Measurements from ENCODE around the gene POC1B.

The POC1B gene

GRCh38 chr12:89384050-89384758 is 141.6 kb downstream of the POC1B start:
- H3K79me2 ChIP-seq (ENCODE audit: control insufficient read depth, insufficient read depth, low read length, unreplicated experiment): no peaks in the 10 kb centered on the region
- peak overlapping the region; percentile 20 for H2AFZ ChIP-seq (ENCODE audit: low read length, unreplicated experiment)
- H3K4me3 ChIP-seq (ENCODE audit: low read depth, low read length): no peak overlapping the region

GRCh38 chr12:89383235-89384049 is 142.4 kb downstream of the POC1B start:
- H2AFZ ChIP-seq (ENCODE audit: low read length, unreplicated experiment): no peak overlapping the region
- H3K27ac ChIP-seq (ENCODE audit: low read depth, low read length): peak overlapping the region; percentile 64; the same call in 1 of the 2 replicates
- H3K4me3 ChIP-seq (ENCODE audit: low read depth, low read length): no peak overlapping the region

More at GRCh38 chr12:89384050-89384758, 141.6 kb downstream of the POC1B start:
- H3K36me3 ChIP-seq (ENCODE audit: insufficient read depth, low read length): no peaks in the 10 kb centered on the region
- H3K27me3 ChIP-seq (ENCODE audit: insufficient read depth, low read length): no peaks in the 10 kb centered on the region
- peak overlapping the region; percentile 64 for H3K27ac ChIP-seq (ENCODE audit: low read depth, low read length)
- peaks cover 31% of the 10 kb centered on the region for H3K4me1 ChIP-seq (ENCODE audit: control insufficient read depth, insufficient read depth, low read length, unreplicated experiment)

GRCh38 chr12:89382328-89382727 is 143.5 kb downstream of the POC1B start:
- no peaks in the 10 kb centered on the region for H3K27me3 ChIP-seq (ENCODE audit: insufficient read depth, low read length)
- no peak overlapping the region for H2AFZ ChIP-seq (ENCODE audit: low read length, unreplicated experiment)
- H3K79me2 ChIP-seq (ENCODE audit: control insufficient read depth, insufficient read depth, low read length, unreplicated experiment): no peaks in the 10 kb centered on the region
- no peak overlapping the region for H3K4me3 ChIP-seq (ENCODE audit: low read depth, low read length)
- no peaks in the 10 kb centered on the region for H3K36me3 ChIP-seq (ENCODE audit: insufficient read depth, low read length)
- peaks cover 31% of the 10 kb centered on the region for H3K4me1 ChIP-seq (ENCODE audit: control insufficient read depth, insufficient read depth, low read length, unreplicated experiment)
- H3K27ac ChIP-seq (ENCODE audit: low read depth, low read length): no peak overlapping the region

More at GRCh38 chr12:89383235-89384049, 142.4 kb downstream of the POC1B start:
- H3K27me3 ChIP-seq (ENCODE audit: insufficient read depth, low read length): no peaks in the 10 kb centered on the region
- no peaks in the 10 kb centered on the region for H3K79me2 ChIP-seq (ENCODE audit: control insufficient read depth, insufficient read depth, low read length, unreplicated experiment)
- H3K4me1 ChIP-seq (ENCODE audit: control insufficient read depth, insufficient read depth, low read length, unreplicated experiment): peaks cover 31% of the 10 kb centered on the region
- no peaks in the 10 kb centered on the region for H3K36me3 ChIP-seq (ENCODE audit: insufficient read depth, low read length)

GRCh38 chr12:89379839-89380467 is 145.9 kb downstream of the POC1B start:
- Histone ChIP-seq H3K36me3 (ENCODE audit: insufficient read depth, low read length) (no peaks in the 10 kb centered on the region), H3K27ac (ENCODE audit: low read depth, low read length) (no peak overlapping the region), H2AFZ (ENCODE audit: low read length, unreplicated experiment) (no peak overlapping the region), H3K4me1 (ENCODE audit: control insufficient read depth, insufficient read depth, low read length, unreplicated experiment) (peaks cover 38% of the 10 kb centered on the region), H3K79me2 (ENCODE audit: control insufficient read depth, insufficient read depth, low read length, unreplicated experiment) (no peaks in the 10 kb centered on the region), H3K27me3 (ENCODE audit: insufficient read depth, low read length) (no peaks in the 10 kb centered on the region), H3K4me3 (ENCODE audit: low read depth, low read length) (no peak overlapping the region)

- Histone ChIP-seq H3K36me3 (ENCODE audit: insufficient read depth, low read length) (no peaks in the 10 kb centered on the region), H3K27me3 (ENCODE audit: insufficient read depth, low read length) (no peaks in the 10 kb centered on the region), H3K27ac (ENCODE audit: low read depth, low read length) (no peak overlapping the region), H3K4me3 (ENCODE audit: low read depth, low read length) (no peak overlapping the region), H3K4me1 (ENCODE audit: control insufficient read depth, insufficient read depth, low read length, unreplicated experiment) (peaks cover 38% of the 10 kb centered on the region), H3K79me2 (ENCODE audit: control insufficient read depth, insufficient read depth, low read length, unreplicated experiment) (no peaks in the 10 kb centered on the region), H2AFZ (ENCODE audit: low read length, unreplicated experiment) (no peak overlapping the region)
Measured at GRCh38 chr12:89379148-89379838, 146.6 kb downstream of the POC1B start.

- H3K4me3 ChIP-seq (ENCODE audit: low read depth, low read length): no peak overlapping the region
- no peak overlapping the region for H2AFZ ChIP-seq (ENCODE audit: low read length, unreplicated experiment)
- no peaks in the 10 kb centered on the region for H3K27me3 ChIP-seq (ENCODE audit: insufficient read depth, low read length)
- peaks cover 42% of the 10 kb centered on the region for H3K4me1 ChIP-seq (ENCODE audit: control insufficient read depth, insufficient read depth, low read length, unreplicated experiment)
- no peaks in the 10 kb centered on the region for H3K36me3 ChIP-seq (ENCODE audit: insufficient read depth, low read length)
- H3K27ac ChIP-seq (ENCODE audit: low read depth, low read length): peak overlapping the region; percentile 94
- no peaks in the 10 kb centered on the region for H3K79me2 ChIP-seq (ENCODE audit: control insufficient read depth, insufficient read depth, low read length, unreplicated experiment)
Measured at GRCh38 chr12:89376844-89377243, 149.0 kb downstream of the POC1B start.

GRCh38 chr12:89376202-89376529 is 149.7 kb downstream of the POC1B start:
- Histone ChIP-seq H3K27ac (ENCODE audit: low read depth, low read length) (peak overlapping the region; percentile 94), H3K36me3 (ENCODE audit: insufficient read depth, low read length) (no peaks in the 10 kb centered on the region), H3K4me1 (ENCODE audit: control insufficient read depth, insufficient read depth, low read length, unreplicated experiment) (peaks cover 48% of the 10 kb centered on the region), H3K79me2 (ENCODE audit: control insufficient read depth, insufficient read depth, low read length, unreplicated experiment) (no peaks in the 10 kb centered on the region), H2AFZ (ENCODE audit: low read length, unreplicated experiment) (no peak overlapping the region), H3K27me3 (ENCODE audit: insufficient read depth, low read length) (no peaks in the 10 kb centered on the region), H3K4me3 (ENCODE audit: low read depth, low read length) (no peak overlapping the region)

GRCh38 chr12:89373763-89374572 is 151.9 kb downstream of the POC1B start:
- H3K79me2 ChIP-seq (ENCODE audit: control insufficient read depth, insufficient read depth, low read length, unreplicated experiment): no peaks in the 10 kb centered on the region
- H3K36me3 ChIP-seq (ENCODE audit: insufficient read depth, low read length): no peaks in the 10 kb centered on the region
- H3K4me1 ChIP-seq (ENCODE audit: control insufficient read depth, insufficient read depth, low read length, unreplicated experiment): peaks cover 60% of the 10 kb centered on the region
- peak overlapping the region; percentile 94 for H3K27ac ChIP-seq (ENCODE audit: low read depth, low read length)
- H3K4me3 ChIP-seq (ENCODE audit: low read depth, low read length): peak overlapping the region; percentile 28
- no peaks in the 10 kb centered on the region for H3K27me3 ChIP-seq (ENCODE audit: insufficient read depth, low read length)
- no peak overlapping the region for H2AFZ ChIP-seq (ENCODE audit: low read length, unreplicated experiment)

- Histone ChIP-seq H3K36me3 (ENCODE audit: insufficient read depth, low read length) (no peaks in the 10 kb centered on the region), H3K27me3 (ENCODE audit: insufficient read depth, low read length) (no peaks in the 10 kb centered on the region), H3K4me1 (ENCODE audit: control insufficient read depth, insufficient read depth, low read length, unreplicated experiment) (peaks cover 60% of the 10 kb centered on the region), H3K27ac (ENCODE audit: low read depth, low read length) (peak overlapping the region; percentile 94), H2AFZ (ENCODE audit: low read length, unreplicated experiment) (no peak overlapping the region), H3K4me3 (ENCODE audit: low read depth, low read length) (no peak overlapping the region), H3K79me2 (ENCODE audit: control insufficient read depth, insufficient read depth, low read length, unreplicated experiment) (no peaks in the 10 kb centered on the region)
Measured at GRCh38 chr12:89372584-89373370, 153.1 kb downstream of the POC1B start.

Data from ACC112 (cell line).